HepG2 (cell line): ENCODE measurements around the gene MED19. TPM values are rescaled to one million over a fixed set of nuclear protein-coding genes. Genes with fewer than 3 reads are reported as not detected.

Experiments
- AKNA ChIP-seq: sonication (generic); formaldehyde crosslinking; IDR thresholded peaks from 2 replicates; pipeline ENCODE4 v1.4.0; 2020; ENCODE audit warnings: missing genetic modification reagents, borderline replicate concordance
- CREB3 ChIP-seq: sonication (generic); formaldehyde crosslinking; IDR thresholded peaks from 2 replicates; pipeline ENCODE4 v1.5.0; 2020; ENCODE audit warnings: missing genetic modification reagents
- FOXP4 ChIP-seq: sonication (generic); formaldehyde crosslinking; IDR thresholded peaks from 2 replicates; pipeline ENCODE4 v1.4.0; 2020; ENCODE audit warnings: missing genetic modification reagents
- GTF2F1 ChIP-seq: fragments of 150-350 bp; IDR thresholded peaks from 2 replicates; pipeline ENCODE4 v1.6.1; 2014; ENCODE audit warnings: low read length
- KLF11 ChIP-seq: IDR thresholded peaks from 2 replicates; pipeline ENCODE4 v1.6.1; 2016; ENCODE audit warnings: missing compliant biosample characterization
- NCOA2 ChIP-seq: sonication (generic); formaldehyde crosslinking; IDR thresholded peaks from 2 replicates; pipeline ENCODE4 v1.8.0; 2022; ENCODE audit warnings: inconsistent platforms
- PLSCR1 ChIP-seq: sonication (generic); formaldehyde crosslinking; IDR thresholded peaks from 2 replicates; pipeline ENCODE4 v1.5.0; 2020; ENCODE audit warnings: missing genetic modification reagents, mild to moderate bottlenecking, borderline replicate concordance
- RXRA ChIP-seq: sonication (generic); formaldehyde crosslinking; IDR thresholded peaks from 2 replicates; pipeline ENCODE4 v1.5.1; 2020; ENCODE audit warnings: missing genetic modification reagents
- TBX2 ChIP-seq: sonication (generic); formaldehyde crosslinking; IDR thresholded peaks from 2 replicates; pipeline ENCODE4 v1.5.0; 2020; ENCODE audit warnings: missing genetic modification reagents, mild to moderate bottlenecking, borderline replicate concordance
- ZNF205 ChIP-seq: IDR thresholded peaks from 2 replicates; pipeline ENCODE4 v1.6.1; 2018; ENCODE audit warnings: missing biosample characterization, missing genetic modification reagents
- ZNF234 ChIP-seq: sonication (generic); formaldehyde crosslinking; conservative IDR thresholded peaks from 2 replicates; pipeline ENCODE4 v1.5.1; 2020; ENCODE audit warnings: mild to moderate bottlenecking, missing genetic modification reagents
- ZNF280D ChIP-seq: sonication (generic); formaldehyde crosslinking; IDR thresholded peaks from 2 replicates; pipeline ENCODE4 v1.5.1; 2020; ENCODE audit warnings: mild to moderate bottlenecking, missing genetic modification reagents
- ZNF431 ChIP-seq: sonication (generic); formaldehyde crosslinking; IDR thresholded peaks from 2 replicates; pipeline ENCODE4 v1.9.0; 2022; ENCODE audit warnings: missing genetic modification reagents, low read depth, mild to moderate bottlenecking, borderline replicate concordance
- ZNF460 ChIP-seq: sonication (generic); formaldehyde crosslinking; IDR thresholded peaks from 2 replicates; pipeline ENCODE4 v1.5.1; 2020; ENCODE audit warnings: missing genetic modification reagents, mild to moderate bottlenecking, borderline replicate concordance
- ZNF580 ChIP-seq: IDR thresholded peaks from 2 replicates; pipeline ENCODE4 v1.6.1; 2016; ENCODE audit warnings: low read depth, borderline replicate concordance
- ZNF749 ChIP-seq: sonication (generic); formaldehyde crosslinking; IDR thresholded peaks from 2 replicates; pipeline ENCODE4 v1.8.0; 2022; ENCODE audit warnings: mild to moderate bottlenecking, missing genetic modification reagents, moderate library complexity, borderline replicate concordance
- polyA plus RNA-seq, 8 experiments: library from polyadenylated mRNA; depleted of rRNA in 3 of 8; stranded (reverse) in 7 of 8; unstranded in 1 of 8; fragments of >200 nt; fragmentation: Illumina TruSeq in 4 of 8; extraction: Trizol in 4 of 8; gene quantifications; 2 replicates each; pipeline versions ENCODE4 v1.2.1 to v1.2.3, GENCODE V29; 2011 to 2016; ENCODE audit warnings: low read depth in 4 of 8, missing spikeins in 1 of 8, mixed read lengths in 1 of 8; ENCODE audit not compliant: insufficient read depth in 1 of 8
- total RNA-seq, 5 experiments: library from RNA; depleted of rRNA; stranded (reverse); fragments of >200 nt; fragmentation: Illumina TruSeq; extraction: Trizol; gene quantifications; 2 replicates each; pipeline ENCODE4 v1.2.3, GENCODE V29; 2016; ENCODE audit warnings: low read depth in 1 of 5

MED19 gene
- total and polyA plus RNA-seq, 2 of the 13 experiments (the other 11 are each of a cell fraction or from before 2014, with no cell fraction given), result 12.9 to 13.8 TPM

GRCh38 chr11:57667736-57668433 is 44.1 kb downstream of the MED19 start, which contains the start of gene ZDHHC5 (continued):
- TF ChIP-seq NCOA2 (no peak; the same call in 1 of the 2 replicates), ZNF431 (CRISPR knock-in tag) (0 out of 2 replicates have a peak, but pooled peaks have one; percentile 53), ZNF205 (CRISPR knock-in tag) (no peak), CREB3 (CRISPR knock-in tag) (no peak), RXRA (CRISPR knock-in tag) (0 out of 2 replicates have a peak, but pooled peaks have one; percentile 26), KLF11 (no peak), PLSCR1 (CRISPR knock-in tag) (no peak), ZNF280D (CRISPR knock-in tag) (no peak), FOXP4 (CRISPR knock-in tag) (no peak), AKNA (CRISPR knock-in tag) (no peak), TBX2 (CRISPR knock-in tag) (peak; percentile 65; the same call in 1 of the 2 replicates), ZNF460 (CRISPR knock-in tag) (no peak), ZNF580 (CRISPR knock-in tag) (peak; percentile 12; the same call in 1 of the 2 replicates), ZNF749 (peak; percentile 55; the same call in 1 of the 2 replicates), ZNF234 (peak; percentile 73; the same call in 1 of the 2 replicates), GTF2F1 (no peak)
